ENCODE measurements around the gene CTBP1.

GRCh38 chr4:1168191-1169101, 80.5 kb downstream of the CTBP1 start:
- no peak for TF ChIP-seq CTCF (conservative IDR thresholded peaks at IDR 0.05; ENCODE audit: low read depth, low read length)
- TF ChIP-seq EZH2 (IDR thresholded peaks at IDR 0.05; ENCODE audit: low read length, unreplicated experiment): no peak

Measured in PC-3 (cell line).